Measurements from ENCODE around the gene ZNF236.

ZNF236 gene

GRCh38 chr18:76806301-76806700 is 16.1 kb upstream of the ZNF236 start:
- no peak for TF ChIP-seq TAF1 (IDR thresholded peaks at IDR 0.05; ENCODE audit: borderline replicate concordance, insufficient read depth, low read length)
- TF ChIP-seq, protein P1, sequence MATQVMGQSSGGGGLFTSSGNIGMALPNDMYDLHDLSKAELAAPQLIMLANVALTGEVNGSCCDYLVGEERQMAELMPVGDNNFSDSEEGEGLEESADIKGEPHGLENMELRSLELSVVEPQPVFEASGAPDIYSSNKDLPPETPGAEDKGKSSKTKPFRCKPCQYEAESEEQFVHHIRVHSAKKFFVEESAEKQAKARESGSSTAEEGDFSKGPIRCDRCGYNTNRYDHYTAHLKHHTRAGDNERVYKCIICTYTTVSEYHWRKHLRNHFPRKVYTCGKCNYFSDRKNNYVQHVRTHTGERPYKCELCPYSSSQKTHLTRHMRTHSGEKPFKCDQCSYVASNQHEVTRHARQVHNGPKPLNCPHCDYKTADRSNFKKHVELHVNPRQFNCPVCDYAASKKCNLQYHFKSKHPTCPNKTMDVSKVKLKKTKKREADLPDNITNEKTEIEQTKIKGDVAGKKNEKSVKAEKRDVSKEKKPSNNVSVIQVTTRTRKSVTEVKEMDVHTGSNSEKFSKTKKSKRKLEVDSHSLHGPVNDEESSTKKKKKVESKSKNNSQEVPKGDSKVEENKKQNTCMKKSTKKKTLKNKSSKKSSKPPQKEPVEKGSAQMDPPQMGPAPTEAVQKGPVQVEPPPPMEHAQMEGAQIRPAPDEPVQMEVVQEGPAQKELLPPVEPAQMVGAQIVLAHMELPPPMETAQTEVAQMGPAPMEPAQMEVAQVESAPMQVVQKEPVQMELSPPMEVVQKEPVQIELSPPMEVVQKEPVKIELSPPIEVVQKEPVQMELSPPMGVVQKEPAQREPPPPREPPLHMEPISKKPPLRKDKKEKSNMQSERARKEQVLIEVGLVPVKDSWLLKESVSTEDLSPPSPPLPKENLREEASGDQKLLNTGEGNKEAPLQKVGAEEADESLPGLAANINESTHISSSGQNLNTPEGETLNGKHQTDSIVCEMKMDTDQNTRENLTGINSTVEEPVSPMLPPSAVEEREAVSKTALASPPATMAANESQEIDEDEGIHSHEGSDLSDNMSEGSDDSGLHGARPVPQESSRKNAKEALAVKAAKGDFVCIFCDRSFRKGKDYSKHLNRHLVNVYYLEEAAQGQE (IDR thresholded peaks at IDR 0.05; ENCODE audit: insufficient read depth in 1 of 2, low read depth in 2 of 2, low read length in 2 of 2): no peak
- TF ChIP-seq FOXP2 (optimal IDR thresholded peaks at IDR 0.05; ENCODE audit: borderline replicate concordance, extremely low read depth, extremely low read length, insufficient read depth): no peak
- no peak for TF ChIP-seq POLR2AphosphoS5 (IDR thresholded peaks at IDR 0.05; ENCODE audit: low read depth, low read length)
- TF ChIP-seq SIN3A (IDR thresholded peaks at IDR 0.05; ENCODE audit: borderline replicate concordance, insufficient read depth, low read length): no peak

DNA sequence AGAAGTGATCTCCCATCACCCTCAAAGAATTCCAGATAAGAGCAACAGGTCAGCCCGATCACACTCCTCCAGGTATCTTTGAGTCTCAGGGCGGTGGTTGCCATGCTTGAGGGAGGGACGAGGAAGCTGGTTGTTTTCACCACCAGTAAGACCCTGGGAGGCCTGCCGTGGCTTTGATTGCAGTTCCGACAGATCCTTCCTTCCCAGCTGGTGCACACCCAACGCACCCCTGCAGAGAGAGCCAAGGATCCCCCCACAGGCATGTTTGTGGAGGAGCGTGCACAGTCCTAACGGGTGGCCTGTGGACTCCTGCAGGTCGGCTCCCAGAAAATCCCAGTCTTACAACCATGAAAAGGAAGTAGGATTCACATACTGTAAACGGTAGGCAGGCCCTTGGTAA is 13.8 kb upstream of the ZNF236 start:
- TF ChIP-seq, protein P1 (IDR thresholded peaks at IDR 0.05; ENCODE audit: insufficient read depth in 1 of 2, low read depth in 2 of 2, low read length in 2 of 2): no peak
- TF ChIP-seq SIN3A (IDR thresholded peaks at IDR 0.05; ENCODE audit: borderline replicate concordance, insufficient read depth, low read length): no peak
- TF ChIP-seq POLR2AphosphoS5 (IDR thresholded peaks at IDR 0.05; ENCODE audit: low read depth, low read length): no peak
- TF ChIP-seq TAF1 (IDR thresholded peaks at IDR 0.05; ENCODE audit: borderline replicate concordance, insufficient read depth, low read length): no peak
- no peak for TF ChIP-seq FOXP2 (optimal IDR thresholded peaks at IDR 0.05; ENCODE audit: borderline replicate concordance, extremely low read depth, extremely low read length, insufficient read depth)

- no peak for TF ChIP-seq FOXP2 (optimal IDR thresholded peaks at IDR 0.05; ENCODE audit: borderline replicate concordance, extremely low read depth, extremely low read length, insufficient read depth)
- no peak for TF ChIP-seq POLR2AphosphoS5 (IDR thresholded peaks at IDR 0.05; ENCODE audit: low read depth, low read length)
- TF ChIP-seq, protein P1 (IDR thresholded peaks at IDR 0.05; ENCODE audit: insufficient read depth in 1 of 2, low read depth in 2 of 2, low read length in 2 of 2): no peak
- no peak for TF ChIP-seq TAF1 (IDR thresholded peaks at IDR 0.05; ENCODE audit: borderline replicate concordance, insufficient read depth, low read length)
- TF ChIP-seq SIN3A (IDR thresholded peaks at IDR 0.05; ENCODE audit: borderline replicate concordance, insufficient read depth, low read length): no peak
These were observed 8.1 kb upstream of the ZNF236 start for GRCh38 chr18:76814256-76814655.

DNA sequence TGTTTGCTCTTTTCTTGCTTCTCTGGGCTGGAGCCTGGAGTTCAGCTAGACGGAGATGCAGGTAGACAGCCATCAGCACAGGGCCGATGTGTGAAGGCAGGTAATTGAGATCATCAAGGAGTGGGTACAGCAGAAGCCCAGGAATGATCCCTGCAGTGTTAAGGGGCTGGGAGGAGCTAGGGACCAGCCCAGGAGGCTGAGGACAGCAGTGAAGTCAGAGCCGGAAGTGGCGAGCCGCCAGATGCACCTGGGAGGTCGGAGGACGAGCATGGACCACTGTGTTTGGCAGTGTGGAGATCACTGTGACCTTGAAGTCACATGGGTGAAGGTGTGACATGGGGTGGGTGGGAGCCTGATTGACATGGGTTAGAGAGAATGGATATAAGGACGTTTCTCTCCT is 6.2 kb upstream of the ZNF236 start:
- TF ChIP-seq POLR2AphosphoS5 (IDR thresholded peaks at IDR 0.05; ENCODE audit: low read depth, low read length): no peak
- TF ChIP-seq, protein P1 (IDR thresholded peaks at IDR 0.05; ENCODE audit: insufficient read depth in 1 of 2, low read depth in 2 of 2, low read length in 2 of 2): no peak
- no peak for TF ChIP-seq SIN3A (IDR thresholded peaks at IDR 0.05; ENCODE audit: borderline replicate concordance, insufficient read depth, low read length)
- no peak for TF ChIP-seq TAF1 (IDR thresholded peaks at IDR 0.05; ENCODE audit: borderline replicate concordance, insufficient read depth, low read length)
- TF ChIP-seq FOXP2 (optimal IDR thresholded peaks at IDR 0.05; ENCODE audit: borderline replicate concordance, extremely low read depth, extremely low read length, insufficient read depth): no peak
